Endothelial cell of umbilical vein (primary cell): ENCODE measurements around the gene DENND1A. TPM values are rescaled to one million over a fixed set of nuclear protein-coding genes. Genes with fewer than 3 reads are reported as not detected.

ENCODE experiments used
- BruUV-seq: library from RNA; stranded (reverse); fragments of 400-500 nt; replicated peaks from 2 replicates; lab custom pipeline; 2021; lab: Mats Ljungman, UMichigan
- CTCF ChIA-PET: fragments of 300-600, 350-600 bp; sonication (Branson Sonifier 250); formaldehyde crosslinking; loops from one replicate; lab custom pipeline; 2021; ENCODE audit warnings: antibody characterized with exemption, inconsistent platforms; lab: Charles Lee
- POLR2A ChIA-PET: fragments of 300-600, 350-600 bp; sonication (Branson Sonifier 250); formaldehyde crosslinking; loops from one replicate; lab custom pipeline; 2021; ENCODE audit warnings: antibody characterized with exemption, inconsistent platforms; lab: Charles Lee
- DNase-seq: peaks from one replicate; pipeline ENCODE4 v3.0.0-alpha.2; 2011; ENCODE audit warnings: low read depth, low spot score
- FAIRE-seq: peaks from 2 replicates; lab custom pipeline; 2011; peaks lifted over from hg19 to GRCh38; lab: Jason Lieb, UNC
- H2AFZ ChIP-seq: 2 replicates; pipeline ENCODE4 v1.6.0; 2012; ENCODE audit warnings: low read depth, low read length, control low read depth, inconsistent platforms
- H3K27ac ChIP-seq: 2 replicates; pipeline ENCODE4 v1.5.1; 2011; ENCODE audit warnings: low read depth, mild to moderate bottlenecking, control low read depth, low read length, moderate library complexity; ENCODE audit not compliant: insufficient read depth
- H3K27me3 ChIP-seq, 2 experiments: 2 replicates each; pipeline versions ENCODE4 v1.6.0 to v1.6.1; 2011; ENCODE audit warnings: low read length in 2 of 2, mixed read lengths in 1 of 2; ENCODE audit not compliant: control insufficient read depth in 2 of 2, insufficient read depth in 2 of 2
- H3K36me3 ChIP-seq, 2 experiments: 2 replicates in 1 of 2; 3 replicates in 1 of 2; pipeline ENCODE4 v1.5.1; 2011; ENCODE audit warnings: low read length in 2 of 2, mild to moderate bottlenecking in 1 of 2, moderate library complexity in 1 of 2; ENCODE audit not compliant: control insufficient read depth in 2 of 2, insufficient read depth in 2 of 2; ENCODE audit errors: extremely low read depth in 1 of 2
- H3K4me1 ChIP-seq: 3 replicates; pipeline ENCODE4 v1.5.1; 2011; ENCODE audit warnings: mild to moderate bottlenecking, low read length; ENCODE audit not compliant: control insufficient read depth, insufficient read depth; ENCODE audit errors: extremely low read depth
- H3K4me2 ChIP-seq: 2 replicates; pipeline ENCODE4 v1.6.1; 2011; ENCODE audit warnings: low read length, control low read depth, mixed read lengths; ENCODE audit not compliant: insufficient read depth
- H3K4me3 ChIP-seq, 3 experiments: fragments of 200-600 bp in 1 of 3; sonication (generic), shearing (Covaris generic) in 1 of 3; replicated peaks in 1 of 3; 2 replicates each; pipeline ENCODE4 v1.5.1; 2011 to 2016; ENCODE audit warnings: control low read depth in 3 of 3, low read length in 3 of 3, mild to moderate bottlenecking in 2 of 3, inconsistent platforms in 1 of 3, low read depth in 1 of 3, moderate library complexity in 1 of 3; ENCODE audit not compliant: insufficient read depth in 1 of 3
- H3K79me2 ChIP-seq: 2 replicates; pipeline ENCODE4 v1.6.0; 2012; ENCODE audit warnings: low read length, inconsistent platforms; ENCODE audit not compliant: control insufficient read depth, insufficient read depth
- H3K9ac ChIP-seq: replicated peaks from 2 replicates; pipeline ENCODE3; 2011; ENCODE audit warnings: low read length, control low read depth; ENCODE audit not compliant: insufficient read depth; ENCODE audit errors: extremely low read depth
- H3K9me1 ChIP-seq: replicated peaks from 3 replicates; pipeline ENCODE4 v1.6.0; 2011; ENCODE audit warnings: mild to moderate bottlenecking, low read length; ENCODE audit not compliant: control insufficient read depth, insufficient read depth; ENCODE audit errors: extremely low read depth
- H3K9me3 ChIP-seq: replicated peaks from 2 replicates; pipeline ENCODE4 v1.5.1; 2012; ENCODE audit warnings: low read length, inconsistent platforms; ENCODE audit not compliant: control insufficient read depth, insufficient read depth
- H4K20me1 ChIP-seq: replicated peaks from 2 replicates; pipeline ENCODE3; 2011; ENCODE audit warnings: mild to moderate bottlenecking, low read length; ENCODE audit not compliant: control insufficient read depth, insufficient read depth; ENCODE audit errors: extremely low read depth
- CTCF ChIP-seq, 2 donors: IDR thresholded peaks; 1 replicate in 1 of 2; 2 replicates in 1 of 2; pipeline ENCODE4 v1.5.1; 2011; ENCODE audit warnings: low read length in 2 of 2, mild to moderate bottlenecking in 2 of 2, moderate library complexity in 2 of 2, control low read depth in 1 of 2, inconsistent platforms in 1 of 2, low read depth in 1 of 2; ENCODE audit not compliant: insufficient read depth in 1 of 2; ENCODE audit errors: extremely low read depth in 1 of 2
- EZH2 ChIP-seq: IDR thresholded peaks from 2 replicates; pipeline ENCODE4 v1.6.1; 2012; ENCODE audit warnings: borderline replicate concordance, low read depth, mild to moderate bottlenecking, moderate library complexity, low read length, inconsistent platforms; ENCODE audit not compliant: severe bottlenecking
- GATA2 ChIP-seq: IDR thresholded peaks from 2 replicates; pipeline ENCODE4 v1.7.0; 2011; ENCODE audit warnings: low read depth, mild to moderate bottlenecking, moderate library complexity, mixed read lengths, low read length; ENCODE audit not compliant: insufficient read length, insufficient read depth
- MAX ChIP-seq: IDR thresholded peaks from 2 replicates; pipeline ENCODE4 v1.6.1; 2011; ENCODE audit not compliant: insufficient read depth, insufficient read length
- MYC ChIP-seq: IDR thresholded peaks from one replicate; pipeline ENCODE4 v1.6.1; 2011; ENCODE audit warnings: mild to moderate bottlenecking, low read depth, low read length
- POLR2A ChIP-seq: IDR thresholded peaks from 2 replicates; pipeline ENCODE4 v1.6.1; 2012; ENCODE audit warnings: low read depth, mild to moderate bottlenecking, control low read depth, low read length
- dilution Hi-C: fragments of 300-500 bp; cut with MboI; formaldehyde crosslinking; loops from one replicate; pipeline ENCODE4 v1.15.0; 2019; ENCODE audit warnings: low sequenced_read_pairs; ENCODE audit not compliant: extremely low pct_ligation_motif_present
- intact Hi-C: fragments of 100-400 bp; cut with micrococcal nuclease; formaldehyde crosslinking; loops from one replicate; pipeline ENCODE4 v1.10.0; 2022
- polyA plus RNA-seq, 4 experiments: library from polyadenylated mRNA; depleted of rRNA in 3 of 4; stranded (reverse) in 3 of 4; unstranded in 1 of 4; fragments of >200 nt; gene quantifications; 2 replicates each; pipeline versions ENCODE4 v1.2.1 to v1.2.3, GENCODE V29; 2011 to 2012; ENCODE audit warnings: missing spikeins in 1 of 4
- total RNA-seq: library from RNA; stranded (reverse); gene quantifications from 2 replicates; pipeline ENCODE4 v1.2.3, GENCODE V29; 2021

DENND1A gene
- total and polyA plus RNA-seq, 2 donors (not counting 3 experiments of a cell fraction or from before 2014, with no cell fraction given) = 18.5 to 24.5 TPM

GRCh38 chr9:123417289-123418051 lies 512.5 kb downstream of the DENND1A start:
- ChIA-PET CTCF (interaction anchor here (1.1 kb wide), 1 partner anchor 8 kb away, joined by 3 read pairs; no protein-coding TSS in a partner anchor), POLR2A (no interaction called here)
- Histone ChIP-seq H3K27ac (no peak overlapping the region), H3K4me3 (no peak overlapping the region), H3K36me3 (no peaks in the 10 kb centered on the region), H3K9me1 (no peaks in the 10 kb centered on the region), H2AFZ (no peak overlapping the region), H4K20me1 (no peaks in the 10 kb centered on the region), H3K9me3 (no peaks in the 10 kb centered on the region), H3K4me2 (no peak overlapping the region), H3K4me1 (no peaks in the 10 kb centered on the region), H3K27me3 (no peaks in the 10 kb centered on the region), H3K9ac (no peak overlapping the region), H3K79me2 (no peaks in the 10 kb centered on the region)
- dilution Hi-C loops = no loop called here
- no peak for FAIRE-seq
- BruUV-seq = no TSS peak
- TF ChIP-seq MAX (no peak), POLR2A (no peak)
- DNase-seq = no peak
- intact Hi-C loops = no loop called here

- Histone ChIP-seq H3K27me3 (no peaks in the 10 kb centered on the region), H3K9ac (no peak overlapping the region), H3K9me3 (no peaks in the 10 kb centered on the region), H3K4me3 (no peak overlapping the region), H3K36me3 (no peaks in the 10 kb centered on the region), H3K4me2 (no peak overlapping the region), H3K9me1 (no peaks in the 10 kb centered on the region), H2AFZ (no peak overlapping the region), H3K79me2 (no peaks in the 10 kb centered on the region), H4K20me1 (no peaks in the 10 kb centered on the region), H3K4me1 (no peaks in the 10 kb centered on the region), H3K27ac (no peak overlapping the region)
- POLR2A ChIA-PET = interaction anchor here (0.6 kb wide), 1 partner anchor 49 kb away, joined by 4 read pairs; no protein-coding TSS in a partner anchor
- FAIRE-seq (no peak), DNase-seq (no peak)
- CTCF ChIA-PET = interaction anchor here (1.0 to 1.2 kb wide), 2 partner anchors 14 to 21 kb away, joined by 3 to 4 read pairs; no protein-coding TSS in a partner anchor
- intact Hi-C loops = no loop called here
- dilution Hi-C loops = no loop called here
- no TSS peak for BruUV-seq
- TF ChIP-seq EZH2 (no peak), GATA2 (no peak), CTCF (IDR thresholded peaks at IDR 0.05; ENCODE audit: extremely low read depth in 1 of 2, insufficient read depth in 1 of 2, low read depth in 1 of 2, low read length in 2 of 2) (no peak), MYC (no peak)
Observed at GRCh38 chr9:123416176-123416575, 513.8 kb downstream of the DENND1A start.
